Osteocyte (in vitro differentiated cells): ENCODE measurements around the gene ANO5. TPM values are rescaled to one million over a fixed set of nuclear protein-coding genes. Genes with fewer than 3 reads are reported as not detected.

Source experiments
- DNase-seq: peaks from one replicate; pipeline ENCODE4 v3.0.0; 2021; ENCODE audit warnings: mixed read lengths; ENCODE audit not compliant: unreplicated experiment; ENCODE audit errors: extremely low spot score
- H3K27ac Mint-ChIP-seq: one replicate; pipeline ENCODE4 v1.8.0; 2021; ENCODE audit warnings: mild to moderate bottlenecking, mixed read lengths; ENCODE audit not compliant: unreplicated experiment
- H3K27me3 Mint-ChIP-seq: one replicate; pipeline ENCODE4 v1.8.0; 2021; ENCODE audit warnings: mixed read lengths; ENCODE audit not compliant: unreplicated experiment
- H3K36me3 Mint-ChIP-seq: one replicate; pipeline ENCODE4 v1.8.0; 2021; ENCODE audit warnings: mixed read lengths; ENCODE audit not compliant: unreplicated experiment
- H3K4me1 Mint-ChIP-seq: one replicate; pipeline ENCODE4 v1.8.0; 2021; ENCODE audit warnings: mixed read lengths; ENCODE audit not compliant: unreplicated experiment
- H3K4me3 Mint-ChIP-seq: one replicate; pipeline ENCODE4 v1.8.0; 2021; ENCODE audit warnings: mild to moderate bottlenecking, moderate library complexity, mixed read lengths; ENCODE audit not compliant: unreplicated experiment
- H3K9me3 Mint-ChIP-seq: one replicate; pipeline ENCODE4 v1.8.0; 2021; ENCODE audit warnings: mixed read lengths; ENCODE audit not compliant: unreplicated experiment
- total RNA-seq: library from RNA; stranded (reverse); gene quantifications from 2 replicates; pipeline ENCODE4 v1.2.1, GENCODE V29; 2021
- TF ChIP-seq, protein P1 (sequence below): fragments of 200-600 bp; sonication (generic); IDR thresholded peaks from 2 replicates; pipeline ENCODE4 v1.5.0; 2021; ENCODE audit warnings: antibody characterized with exemption, mild to moderate bottlenecking, moderate library complexity

The ANO5 gene
- total RNA-seq, 1 donor from 2014 or later: not detected

- no peaks in the 10 kb centered on the region for H3K36me3 Mint-ChIP-seq
- DNase-seq: no peak
- no peak overlapping the region for H3K4me3 Mint-ChIP-seq
- no peak overlapping the region for H3K27ac Mint-ChIP-seq
- peaks cover 5% of the 10 kb centered on the region for H3K27me3 Mint-ChIP-seq
- TF ChIP-seq, protein P1, sequence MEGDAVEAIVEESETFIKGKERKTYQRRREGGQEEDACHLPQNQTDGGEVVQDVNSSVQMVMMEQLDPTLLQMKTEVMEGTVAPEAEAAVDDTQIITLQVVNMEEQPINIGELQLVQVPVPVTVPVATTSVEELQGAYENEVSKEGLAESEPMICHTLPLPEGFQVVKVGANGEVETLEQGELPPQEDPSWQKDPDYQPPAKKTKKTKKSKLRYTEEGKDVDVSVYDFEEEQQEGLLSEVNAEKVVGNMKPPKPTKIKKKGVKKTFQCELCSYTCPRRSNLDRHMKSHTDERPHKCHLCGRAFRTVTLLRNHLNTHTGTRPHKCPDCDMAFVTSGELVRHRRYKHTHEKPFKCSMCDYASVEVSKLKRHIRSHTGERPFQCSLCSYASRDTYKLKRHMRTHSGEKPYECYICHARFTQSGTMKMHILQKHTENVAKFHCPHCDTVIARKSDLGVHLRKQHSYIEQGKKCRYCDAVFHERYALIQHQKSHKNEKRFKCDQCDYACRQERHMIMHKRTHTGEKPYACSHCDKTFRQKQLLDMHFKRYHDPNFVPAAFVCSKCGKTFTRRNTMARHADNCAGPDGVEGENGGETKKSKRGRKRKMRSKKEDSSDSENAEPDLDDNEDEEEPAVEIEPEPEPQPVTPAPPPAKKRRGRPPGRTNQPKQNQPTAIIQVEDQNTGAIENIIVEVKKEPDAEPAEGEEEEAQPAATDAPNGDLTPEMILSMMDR: peak; percentile 18
- H3K9me3 Mint-ChIP-seq: no peaks in the 10 kb centered on the region
- no peaks in the 10 kb centered on the region for H3K4me1 Mint-ChIP-seq
Measured at GRCh38 chr11:22331771-22332170, 138.9 kb downstream of the ANO5 start.

Other genes with a start within 250 kb of the ANO5 start
- not detected in 2 replicates for gene SLC17A6, start 145.3 kb downstream of the ANO5 start, total RNA-seq